ENCODE data around the gene LENG9. TPM values are rescaled to one million over a fixed set of nuclear protein-coding genes. Genes with fewer than 3 reads are reported as not detected.

The LENG9 gene
- 2.9 and 6.0 TPM in 2 replicates for total RNA-seq

GRCh38 chr19:54463531-54464043 lies at the start of gene LENG9:
Gene LENG9 (minus strand): TSS chr19:54463778. CDS start chr19:54463526, 252 bp downstream.

GRCh38 chr19:54502518-54503048 lies 39.0 kb upstream of the LENG9 start, which contains the start of gene LAIR2:
Gene LAIR2 (plus strand): TSS chr19:54502831. CDS start chr19:54502919, 88 bp downstream.

GRCh38 chr19:54473071-54473891 lies 9.7 kb upstream of the LENG9 start, which contains the start of gene CDC42EP5:
Gene CDC42EP5 (minus strand): TSS chr19:54473296. CDS start chr19:54465547, 7,749 bp downstream.

GRCh38 chr19:54448774-54449700 lies 14.5 kb downstream of the LENG9 start, which contains the start of gene LENG8:
Gene LENG8 (plus strand): TSS chr19:54449199. CDS start chr19:54451345, 2,146 bp downstream.

GRCh38 chr19:54415208-54415900 lies 48.2 kb downstream of the LENG9 start, which contains the start of gene TTYH1:
Gene TTYH1 (plus strand): TSS chr19:54415464. CDS start chr19:54415553, 89 bp downstream.

Other genes starting within 250 kb of the LENG9 start
- gene LILRB3, start 240.8 kb downstream of the LENG9 start, total RNA-seq, result not detected in 2 replicates
- gene LILRA6, start 221.0 kb downstream of the LENG9 start, total RNA-seq, result not detected in 2 replicates
- gene LILRB5, start 206.5 kb downstream of the LENG9 start, total RNA-seq, result not detected in 2 replicates
- gene LILRB2, start 182.7 kb downstream of the LENG9 start, total RNA-seq, result not detected in 2 replicates
- gene LILRA5, start 150.6 kb downstream of the LENG9 start, total RNA-seq, result not detected in 2 replicates
- gene LILRA4, start 124.6 kb downstream of the LENG9 start, total RNA-seq, result not detected in 2 replicates
- not detected in 2 replicates for gene LAIR1, start 98.8 kb downstream of the LENG9 start, total RNA-seq
- not detected in 2 replicates for gene TTYH1, start 48.3 kb downstream of the LENG9 start, total RNA-seq
- gene LENG8, start 14.6 kb downstream of the LENG9 start, total RNA-seq, result 21.1 and 33.3 TPM in 2 replicates
- gene CDC42EP5, start 9.5 kb upstream of the LENG9 start, total RNA-seq, result 46.9 and 49.0 TPM in 2 replicates
- gene LAIR2, start 39.1 kb upstream of the LENG9 start, total RNA-seq, result not detected in 2 replicates
- gene LILRA2, start 110.0 kb upstream of the LENG9 start, total RNA-seq, result not detected in 2 replicates
- gene LILRA1, start 129.9 kb upstream of the LENG9 start, total RNA-seq, result not detected in 2 replicates
- gene LILRB1, start 166.7 kb upstream of the LENG9 start, total RNA-seq, result not detected in 2 replicates
- not detected in 2 replicates for gene LILRB4, start 199.2 kb upstream of the LENG9 start, total RNA-seq